Astrocyte of the cerebellum (primary cell): ENCODE measurements around the gene NES.

Experiments used
- DNase-seq: peaks from one replicate; pipeline ENCODE4 v3.0.0-alpha.2; 2011; ENCODE audit warnings: low read depth
- H3K4me3 ChIP-seq: 2 replicates; pipeline ENCODE4 v1.5.1; 2011; ENCODE audit warnings: mild to moderate bottlenecking, low read depth, low read length, moderate library complexity
- CTCF ChIP-seq: IDR thresholded peaks from 2 replicates; pipeline ENCODE4 v1.5.1; 2012; ENCODE audit warnings: low read length, low read depth, moderate library complexity, mild to moderate bottlenecking; ENCODE audit errors: missing control alignments
- in situ Hi-C: cut with HindIII; loops from 2 replicates; pipeline ENCODE4 v1.10.0; 2017; ENCODE audit warnings: low sequenced_read_pairs

Gene NES

GRCh38 chr1:156667968-156668709 lies 9.1 kb downstream of the NES start:
- no peak overlapping the region for H3K4me3 ChIP-seq
- no peak for DNase-seq
- no peak for TF ChIP-seq CTCF
- in situ Hi-C loops, result no loop called here

GRCh38 chr1:156667610-156667967 lies 9.6 kb downstream of the NES start:
- no peak for TF ChIP-seq CTCF
- in situ Hi-C loops, result no loop called here
- no peak for DNase-seq
- no peak overlapping the region for H3K4me3 ChIP-seq

GRCh38 chr1:156666862-156667609 lies 10.2 kb downstream of the NES start:
- H3K4me3 ChIP-seq, result no peak overlapping the region
- no peak for TF ChIP-seq CTCF
- in situ Hi-C loops, result no loop called here
- no peak for DNase-seq

- no peak for TF ChIP-seq CTCF
- in situ Hi-C loops, result no loop called here
- no peak overlapping the region for H3K4me3 ChIP-seq
- DNase-seq, result no peak
Observed at GRCh38 chr1:156665539-156665938, 11.7 kb downstream of the NES start.

- no peak overlapping the region for H3K4me3 ChIP-seq
- no peak for DNase-seq
- in situ Hi-C loops, result no loop called here
- no peak for TF ChIP-seq CTCF
Observed at GRCh38 chr1:156664767-156665411, 12.3 kb downstream of the NES start.

GRCh38 chr1:156664046-156664766 lies 13.0 kb downstream of the NES start:
- no peak for TF ChIP-seq CTCF
- in situ Hi-C loops, result no loop called here
- no peak for DNase-seq
- H3K4me3 ChIP-seq, result no peak overlapping the region
